Fibroblast of skin of right quadriceps (primary cell): Measurements from ENCODE around the gene HOXD3.

Experiments
- DNase-seq: peaks from one replicate; pipeline ENCODE4 v3.0.0-alpha.2; 2013

HOXD3 gene

GRCh38 chr2:176186024-176186423 is 28.9 kb downstream of the HOXD3 start:
- DNase-seq = no peak

GRCh38 chr2:176187200-176187898 is 30.2 kb downstream of the HOXD3 start:
- DNase-seq = no peak

- DNase-seq = peak; percentile 39
Observed at GRCh38 chr2:176187899-176188773, 31.0 kb downstream of the HOXD3 start, which contains the start of gene HOXD1. HOXD1 (plus strand) TSS chr2:176188668; CDS start chr2:176188802, 134 bp downstream.

DNA sequence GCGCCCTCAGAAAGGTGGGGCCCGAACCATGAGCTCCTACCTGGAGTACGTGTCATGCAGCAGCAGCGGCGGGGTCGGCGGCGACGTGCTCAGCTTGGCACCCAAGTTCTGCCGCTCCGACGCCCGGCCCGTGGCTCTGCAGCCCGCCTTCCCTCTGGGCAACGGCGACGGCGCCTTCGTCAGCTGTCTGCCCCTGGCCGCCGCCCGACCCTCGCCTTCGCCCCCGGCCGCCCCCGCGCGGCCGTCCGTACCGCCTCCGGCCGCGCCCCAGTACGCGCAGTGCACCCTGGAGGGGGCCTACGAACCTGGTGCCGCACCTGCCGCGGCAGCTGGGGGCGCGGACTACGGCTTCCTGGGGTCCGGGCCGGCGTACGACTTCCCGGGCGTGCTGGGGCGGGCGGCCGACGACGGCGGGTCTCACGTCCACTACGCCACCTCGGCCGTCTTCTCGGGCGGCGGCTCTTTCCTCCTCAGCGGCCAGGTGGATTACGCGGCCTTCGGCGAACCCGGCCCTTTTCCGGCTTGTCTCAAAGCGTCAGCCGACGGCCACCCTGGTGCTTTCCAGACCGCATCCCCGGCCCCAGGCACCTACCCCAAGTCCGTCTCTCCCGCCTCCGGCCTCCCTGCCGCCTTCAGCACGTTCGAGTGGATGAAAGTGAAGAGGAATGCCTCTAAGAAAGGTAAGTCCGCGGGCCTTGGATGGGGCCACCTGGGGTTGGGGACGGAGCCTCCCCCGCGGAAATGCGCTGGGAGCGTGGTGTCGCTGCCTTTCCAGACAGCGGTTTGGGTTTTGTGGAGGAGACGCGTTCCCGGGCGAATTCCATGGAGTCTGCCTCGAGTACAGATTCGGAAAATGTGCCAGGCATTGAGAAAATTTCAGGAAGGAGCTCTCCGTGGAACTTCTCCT is 31.9 kb downstream of the HOXD3 start:
- DNase-seq = no peak

DNA sequence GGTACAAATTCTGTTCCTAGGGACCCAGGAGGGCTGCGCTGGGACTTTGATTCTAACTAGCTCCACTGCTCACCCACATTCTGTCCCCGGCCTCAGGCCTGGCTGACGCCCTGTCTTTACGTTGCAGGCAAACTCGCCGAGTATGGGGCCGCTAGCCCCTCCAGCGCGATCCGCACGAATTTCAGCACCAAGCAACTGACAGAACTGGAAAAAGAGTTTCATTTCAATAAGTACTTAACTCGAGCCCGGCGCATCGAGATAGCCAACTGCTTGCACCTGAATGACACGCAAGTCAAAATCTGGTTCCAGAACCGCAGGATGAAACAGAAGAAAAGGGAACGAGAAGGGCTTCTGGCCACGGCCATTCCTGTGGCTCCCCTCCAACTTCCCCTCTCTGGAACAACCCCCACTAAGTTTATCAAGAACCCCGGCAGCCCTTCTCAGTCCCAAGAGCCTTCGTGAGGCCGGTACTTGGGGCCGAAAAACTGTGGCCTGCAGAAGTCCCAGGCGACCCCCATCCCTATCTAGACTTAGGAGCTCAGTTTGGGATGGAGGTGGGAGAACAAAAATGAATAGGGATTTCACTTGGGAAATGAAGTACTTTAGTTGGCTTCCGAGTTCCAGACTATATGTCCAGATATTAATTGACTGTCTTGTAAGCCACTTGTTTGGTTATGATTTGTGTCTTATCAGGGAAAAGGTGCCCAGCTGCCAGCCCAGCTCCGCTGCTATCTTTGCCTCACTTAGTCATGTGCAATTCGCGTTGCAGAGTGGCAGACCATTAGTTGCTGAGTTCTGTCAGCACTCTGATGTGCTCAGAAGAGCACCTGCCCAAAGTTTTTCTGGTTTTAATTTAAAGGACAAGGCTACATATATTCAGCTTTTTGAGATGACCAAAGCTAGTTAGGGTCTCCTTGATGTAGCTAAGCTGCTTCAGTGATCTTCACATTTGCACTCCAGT is 32.9 kb downstream of the HOXD3 start:
- no peak for DNase-seq

DNA sequence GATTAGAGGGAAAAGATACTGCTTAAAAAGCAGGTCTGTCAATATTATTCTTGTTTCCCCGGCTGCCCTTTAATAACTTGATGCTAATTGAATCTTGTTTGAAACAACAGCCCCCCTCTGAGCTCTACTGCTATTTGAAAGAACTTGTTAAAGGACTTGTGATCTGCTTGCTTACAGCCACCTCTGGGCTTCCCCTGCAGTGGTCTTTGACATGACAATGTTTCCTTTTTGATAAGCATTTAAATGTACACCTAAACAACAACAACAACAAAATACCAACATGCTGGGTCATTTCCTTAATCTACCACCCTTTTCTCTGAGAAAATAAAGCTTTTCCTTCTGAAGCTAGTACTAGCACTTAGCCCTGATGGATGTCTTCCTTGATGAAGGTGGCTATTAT is 35.2 kb downstream of the HOXD3 start:
- DNase-seq = no peak

DNA sequence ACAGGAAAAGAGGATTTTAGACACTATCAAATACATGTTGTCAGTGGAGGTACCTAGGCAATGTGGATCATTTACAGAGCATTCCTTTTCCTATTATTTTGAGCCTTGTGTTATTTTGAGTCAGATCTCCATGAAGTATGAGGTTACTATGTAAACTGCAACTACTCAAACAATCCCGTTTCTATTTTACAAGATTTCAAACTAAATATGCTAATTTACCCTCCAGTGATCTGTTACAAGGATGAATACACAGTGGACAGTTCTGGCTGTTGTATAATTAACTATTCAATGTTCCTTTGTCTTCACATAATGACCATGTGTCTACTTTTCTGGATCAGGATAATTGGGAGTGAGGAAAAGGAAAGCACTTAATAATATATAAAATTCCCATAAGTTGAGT is 35.9 kb downstream of the HOXD3 start:
- DNase-seq = no peak

- DNase-seq = no peak
Observed at GRCh38 chr2:176199902-176200301, 42.8 kb downstream of the HOXD3 start.

DNA sequence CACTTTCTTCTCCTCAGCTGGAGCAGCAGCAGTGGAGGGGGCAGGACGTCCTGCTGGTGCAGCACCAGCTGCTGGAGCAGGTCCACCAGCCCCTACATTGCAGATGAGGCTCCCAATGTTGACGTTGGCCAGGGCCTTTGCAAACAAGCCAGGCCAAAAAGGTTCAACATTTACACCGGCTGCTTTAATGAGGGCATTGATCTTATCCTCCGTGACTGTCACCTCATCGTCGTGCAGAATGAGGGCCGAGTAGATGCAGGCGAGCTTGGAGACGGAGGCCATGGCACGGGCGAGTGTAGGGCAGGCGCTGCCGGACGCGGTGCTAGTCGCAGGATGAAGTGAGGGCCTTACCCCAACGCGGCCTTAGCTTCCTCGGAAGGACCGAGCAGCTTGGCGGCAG is 43.9 kb downstream of the HOXD3 start:
- no peak for DNase-seq

DNA sequence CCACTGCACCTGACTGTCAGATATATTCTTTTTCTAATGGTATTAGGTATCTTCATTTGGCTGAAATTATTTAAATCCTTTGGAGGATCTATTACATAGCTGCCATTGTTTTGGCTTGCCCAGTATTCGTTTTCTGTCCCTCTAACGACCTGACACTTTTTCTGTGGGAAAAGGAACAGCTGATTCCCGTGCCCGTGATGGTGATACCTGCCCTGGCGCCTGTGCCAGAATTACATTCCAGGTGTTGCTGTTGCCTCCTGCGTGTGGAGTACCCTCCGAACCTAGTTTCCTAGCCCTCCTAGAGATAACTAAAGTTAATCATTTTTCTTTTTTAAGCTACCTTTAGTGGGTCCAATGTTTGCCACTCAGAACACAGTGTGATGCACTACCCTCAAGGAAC is 45.4 kb downstream of the HOXD3 start:
- no peak for DNase-seq

DNA sequence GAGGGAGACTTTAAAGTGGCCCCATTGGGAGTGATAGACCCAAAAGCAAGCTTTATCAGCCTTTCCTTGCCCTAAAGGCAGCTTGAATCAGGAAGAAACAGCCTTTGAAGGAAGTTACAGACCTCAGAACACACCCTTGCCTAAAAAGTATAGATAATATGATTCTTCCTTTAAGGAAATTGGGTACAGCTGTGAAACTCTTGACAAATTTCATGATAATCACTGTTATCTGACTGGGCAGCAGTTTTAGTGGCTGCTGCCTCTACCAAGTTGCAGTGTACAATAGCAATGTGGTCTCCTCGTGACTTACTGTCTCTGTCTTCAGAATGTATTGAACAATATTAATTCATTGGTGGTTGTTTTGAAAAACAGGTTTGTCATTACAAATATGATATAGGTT is 48.0 kb downstream of the HOXD3 start:
- no peak for DNase-seq

DNA sequence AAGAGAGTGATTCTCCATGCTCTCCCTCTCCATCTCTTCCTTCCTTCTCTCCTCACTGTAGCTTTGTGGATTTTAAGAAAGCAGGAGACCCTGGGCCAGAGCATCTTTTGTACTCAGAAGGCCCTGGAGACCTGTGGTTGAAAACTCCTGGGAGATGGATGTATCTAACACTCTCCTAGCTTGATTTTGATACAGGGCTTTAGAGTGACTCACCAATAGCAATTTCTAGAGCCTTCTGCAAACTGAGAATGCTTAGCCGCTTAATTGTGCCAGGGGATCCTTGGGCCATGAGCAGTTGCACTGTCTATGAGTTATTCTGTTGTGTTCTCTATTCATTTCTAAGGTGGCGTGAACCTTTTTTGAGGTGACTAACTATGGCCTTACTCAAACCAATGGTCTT is 49.0 kb downstream of the HOXD3 start:
- peak; percentile 66 for DNase-seq

DNA sequence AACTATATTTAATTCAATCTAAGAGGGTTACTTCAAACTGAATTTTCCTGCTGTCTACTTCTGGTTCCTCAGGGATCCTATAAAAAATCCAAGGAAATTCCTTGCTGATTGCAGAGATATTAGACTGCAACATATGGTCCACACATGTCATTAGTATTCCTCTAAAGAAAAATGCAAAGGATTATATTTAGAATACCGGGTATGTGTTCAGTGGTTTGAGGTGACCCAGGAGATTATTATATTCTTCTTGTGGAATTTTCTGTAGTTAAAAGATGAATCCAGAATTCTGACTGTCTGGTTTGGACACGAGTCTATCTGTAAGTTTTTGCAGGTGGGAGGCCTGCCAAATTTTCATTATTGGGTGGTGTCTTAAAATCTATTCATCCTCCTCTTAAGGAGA is 49.6 kb downstream of the HOXD3 start:
- peak; percentile 91 for DNase-seq

GRCh38 chr2:176211110-176211509 is 54.0 kb downstream of the HOXD3 start:
- DNase-seq = no peak

DNA sequence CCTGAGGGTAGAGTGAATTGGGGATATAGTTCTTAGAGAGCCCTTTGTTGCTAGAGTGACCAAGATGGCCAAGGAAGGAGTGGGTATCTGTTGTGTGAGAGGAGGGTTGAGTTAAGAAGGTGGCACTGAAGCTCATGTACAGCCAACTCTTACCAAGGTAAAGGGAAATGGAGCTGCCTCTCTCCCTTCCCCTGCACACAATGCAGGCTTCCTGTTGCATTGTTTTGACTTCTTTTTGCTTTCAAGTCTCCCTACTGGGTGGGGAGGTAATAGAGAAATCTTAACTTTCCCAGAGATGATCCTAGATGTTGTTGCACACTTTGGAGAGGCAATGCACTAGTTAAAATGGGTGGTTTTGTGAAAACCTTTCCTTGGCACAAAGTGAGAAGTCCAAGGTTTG is 55.2 kb downstream of the HOXD3 start:
- DNase-seq = no peak

DNA sequence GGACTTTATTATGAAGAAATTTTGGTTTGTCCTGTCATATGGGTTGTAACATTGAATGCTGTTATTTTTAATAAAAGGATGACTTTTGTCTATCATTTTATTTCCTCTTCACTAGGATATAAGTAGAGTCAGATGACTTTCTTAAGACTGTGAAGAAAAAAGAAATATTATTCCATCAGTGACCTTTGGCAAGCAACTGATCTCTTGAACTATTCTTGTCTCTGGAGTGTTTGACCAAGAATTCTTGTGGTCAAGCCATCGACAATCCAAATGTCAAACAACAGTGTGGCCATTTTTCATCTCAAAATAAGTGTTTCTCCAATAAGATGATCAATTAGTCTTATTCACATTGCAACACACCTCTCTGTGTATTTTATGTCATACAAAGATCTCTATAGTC is 56.3 kb downstream of the HOXD3 start:
- DNase-seq = no peak
